Measurements from ENCODE around the gene ARHGEF39.

GRCh38 chr9:35618854-35619799 lies 45.9 kb downstream of the ARHGEF39 start:
- TF ChIP-seq POLR2AphosphoS5 (IDR thresholded peaks at IDR 0.05; ENCODE audit: low read length) (no peak), CEBPB (IDR thresholded peaks at IDR 0.05; ENCODE audit: borderline replicate concordance in 1 of 2, low read depth in 2 of 2, low read length in 2 of 2) (no peak), TCF12 (IDR thresholded peaks at IDR 0.05; ENCODE audit: low read depth, low read length) (peak; percentile 12; the same call in 1 of the 2 replicates), RCOR1 (conservative IDR thresholded peaks at IDR 0.05; ENCODE audit: low read depth, low read length) (no peak), CHD1 (IDR thresholded peaks at IDR 0.05; ENCODE audit: low read depth, low read length) (no peak; the same call in 1 of the 2 replicates), CTCF (IDR thresholded peaks at IDR 0.05 in 2 of 3, conservative IDR thresholded peaks at IDR 0.05 in 1 of 3; ENCODE audit: control insufficient read depth in 2 of 3, extremely low read depth in 1 of 3, insufficient read depth in 1 of 3, low read depth in 3 of 3, low read length in 3 of 3) (no peak), GABPA (IDR thresholded peaks at IDR 0.05; ENCODE audit: low read depth) (peak; percentile 68; the same call in 1 of the 2 replicates), POLR2A (IDR thresholded peaks at IDR 0.05; ENCODE audit: low read depth, low read length) (no peak), EZH2 (IDR thresholded peaks at IDR 0.05; ENCODE audit: borderline replicate concordance, control insufficient read depth, low read depth, low read length) (no peak), HDAC2 (IDR thresholded peaks at IDR 0.05) (no peak)
